ENCODE results near the gene RBFOX2. TPM values are rescaled to one million over a fixed set of nuclear protein-coding genes. Genes with fewer than 3 reads are reported as not detected.
"Not testable (repeated sequence)": the region's sequence is repeated elsewhere in the genome, so short reads cannot be mapped to it uniquely, and the experiment has no call there.

Gene RBFOX2
- total RNA-seq, 5 donors from 2014 or later (not counting 1 experiment from before 2014, with no cell fraction given): 0.73 to 1.5 (median 1.4) TPM

DNA sequence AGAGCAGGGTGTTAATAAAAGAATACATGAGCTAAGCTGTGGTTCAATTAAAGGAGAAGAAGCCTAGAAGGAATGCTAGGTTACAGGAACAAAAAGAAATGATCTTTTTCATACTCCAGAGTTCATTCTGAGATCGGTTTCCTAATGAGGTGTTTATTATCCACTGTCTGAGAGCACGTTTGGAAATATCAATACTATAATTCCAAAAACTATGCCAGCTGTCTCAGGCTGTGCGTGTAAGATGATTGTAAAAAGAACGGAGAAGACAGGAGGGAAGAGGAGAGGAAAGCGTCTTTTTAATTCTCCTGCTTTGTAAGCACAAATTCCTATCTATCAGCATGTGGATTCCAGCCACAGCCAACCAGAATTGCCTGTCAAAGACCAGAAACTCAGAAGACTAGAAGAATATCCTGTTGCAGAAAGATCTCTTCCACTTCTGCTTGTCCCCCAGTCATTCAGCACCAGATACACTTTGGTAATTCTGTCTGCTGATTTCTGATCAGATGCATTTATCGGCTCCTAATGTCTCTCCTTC is 285.2 kb downstream of the RBFOX2 start:
- WGBS (ENCODE audit: insufficient coverage): no CpG with 5 or more reads among the region's 6 CpGs
- POLR2A ChIA-PET: no interaction called here
- Histone ChIP-seq H3K4me1 (ENCODE audit: control insufficient read depth in 1 of 2, extremely low read depth in 1 of 2, insufficient read depth in 2 of 2, low read length in 2 of 2) (no peaks in the 10 kb centered on the region), H3K27ac (ENCODE audit: low read length) (no peak overlapping the region), H3K9me3 (no peaks in the 10 kb centered on the region), H3K36me3 (ENCODE audit: control insufficient read depth in 2 of 2, extremely low read depth in 1 of 2, insufficient read depth in 1 of 2, low read length in 1 of 2) (no peaks in the 10 kb centered on the region), H3K4me3 (ENCODE audit: control insufficient read depth in 1 of 2, extremely low read depth in 1 of 2, low read length in 1 of 2) (no peak overlapping the region), H3K27me3 (replicated peaks in 1 of 2; ENCODE audit: control insufficient read depth in 2 of 2, extremely low read depth in 1 of 2, insufficient read depth in 2 of 2, low read length in 1 of 2) (peaks cover 0 to 2% of the 10 kb centered on the region in 2 experiments)
- Mint-ChIP-seq H3K4me1 (no peaks in the 10 kb centered on the region), H3K4me3 (no peak overlapping the region), H3K27ac (no peak overlapping the region), H3K9me3 (no peaks in the 10 kb centered on the region), H3K27me3 (no peaks in the 10 kb centered on the region), H3K36me3 (no peaks in the 10 kb centered on the region)
- DNase-seq: no peak
- no peak for ATAC-seq (replicated peaks in 1 of 4)
- CTCF ChIA-PET: no interaction called here

DNA sequence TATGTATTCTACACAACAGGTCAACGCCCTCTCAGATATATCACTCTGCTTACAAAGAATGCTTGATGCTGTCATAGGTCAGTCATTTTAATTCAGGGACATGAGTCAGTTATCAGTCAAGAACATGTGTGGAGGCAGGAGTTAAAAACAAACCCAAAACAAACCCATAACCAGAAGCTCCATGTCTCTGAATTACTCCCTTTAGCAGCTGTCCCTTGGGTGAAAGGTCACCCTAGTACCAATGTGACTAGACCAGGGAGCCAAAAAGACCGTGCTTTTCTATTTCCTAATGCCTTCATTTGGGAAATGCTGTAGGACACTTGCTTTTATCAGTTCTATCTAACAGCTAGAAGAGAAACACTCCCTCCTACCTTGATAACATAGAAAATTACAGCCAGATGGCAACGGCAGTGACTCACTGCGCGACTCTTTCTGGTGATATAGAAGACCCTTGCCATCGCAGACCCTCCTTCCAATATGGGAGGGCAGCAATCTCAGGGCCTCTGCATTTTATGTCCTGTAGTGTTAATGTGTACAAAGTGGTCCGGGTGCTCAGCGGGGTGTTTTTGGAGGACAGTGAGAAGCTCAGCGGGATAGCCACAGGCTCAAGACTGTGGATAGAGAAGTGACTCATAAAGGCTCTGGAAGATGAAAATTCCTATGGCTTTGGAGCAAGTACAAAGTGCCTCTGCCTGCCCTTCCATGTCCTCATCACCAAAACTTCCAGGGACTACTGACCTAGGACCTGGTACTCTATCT is 286.1 kb downstream of the RBFOX2 start:
- Mint-ChIP-seq H3K36me3 (no peaks in the 10 kb centered on the region), H3K27ac (no peak overlapping the region), H3K4me3 (no peak overlapping the region), H3K27me3 (peaks cover 0 to 3% of the 10 kb centered on the region in 2 donors), H3K4me1 (no peaks in the 10 kb centered on the region), H3K9me3 (no peaks in the 10 kb centered on the region)
- 90% methylated on average over 3 of the region's 9 CpGs for WGBS (ENCODE audit: insufficient coverage)
- Histone ChIP-seq H3K27me3 (replicated peaks in 1 of 2; ENCODE audit: control insufficient read depth in 2 of 2, extremely low read depth in 1 of 2, insufficient read depth in 2 of 2, low read length in 1 of 2) (peaks cover 0 to 2% of the 10 kb centered on the region in 2 experiments), H3K36me3 (ENCODE audit: control insufficient read depth in 2 of 2, extremely low read depth in 1 of 2, insufficient read depth in 1 of 2, low read length in 1 of 2) (no peaks in the 10 kb centered on the region), H3K9me3 (no peaks in the 10 kb centered on the region), H3K4me3 (ENCODE audit: control insufficient read depth in 1 of 2, extremely low read depth in 1 of 2, low read length in 1 of 2) (no peak overlapping the region), H3K4me1 (ENCODE audit: control insufficient read depth in 1 of 2, extremely low read depth in 1 of 2, insufficient read depth in 2 of 2, low read length in 2 of 2) (no peaks in the 10 kb centered on the region), H3K27ac (ENCODE audit: low read length) (no peak overlapping the region)
- CTCF ChIA-PET: no interaction called here
- POLR2A ChIA-PET: no interaction called here
- ATAC-seq (replicated peaks in 1 of 4): no peak
- DNase-seq: no peak

DNA sequence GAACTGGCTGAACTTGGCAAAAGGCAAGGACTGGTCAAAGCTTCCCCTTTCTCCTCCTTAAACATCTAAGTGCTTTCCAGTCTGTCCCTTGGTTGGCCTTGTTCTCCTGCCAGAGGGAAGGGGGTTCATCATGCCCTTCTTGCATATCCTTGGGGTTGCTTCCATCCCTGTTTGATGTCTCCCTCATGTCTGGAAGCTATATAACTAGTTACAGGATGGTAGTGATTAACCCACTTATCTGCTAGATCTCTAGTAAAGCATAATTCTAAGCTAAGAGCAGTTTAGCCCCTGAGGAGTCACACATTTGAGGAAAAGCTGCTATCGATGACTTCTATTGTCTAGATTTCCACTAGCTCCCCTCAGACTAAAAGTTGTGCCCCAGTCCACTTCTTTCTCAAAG is 288.0 kb downstream of the RBFOX2 start:
- POLR2A ChIA-PET: no interaction called here
- Mint-ChIP-seq H3K9me3 (no peaks in the 10 kb centered on the region), H3K27ac (no peak overlapping the region), H3K4me1 (no peaks in the 10 kb centered on the region), H3K4me3 (no peak overlapping the region), H3K27me3 (peaks cover 0 to 4% of the 10 kb centered on the region in 2 donors), H3K36me3 (no peaks in the 10 kb centered on the region)
- H3K4me1 ChIP-seq (ENCODE audit: control insufficient read depth in 1 of 2, extremely low read depth in 1 of 2, insufficient read depth in 2 of 2, low read length in 2 of 2): no peaks in the 10 kb centered on the region
- H3K9me3 ChIP-seq: no peaks in the 10 kb centered on the region
- H3K27ac ChIP-seq (ENCODE audit: low read length): no peak overlapping the region
- ATAC-seq (replicated peaks in 1 of 4): no peak
- H3K4me3 ChIP-seq (ENCODE audit: control insufficient read depth in 1 of 2, extremely low read depth in 1 of 2, low read length in 1 of 2): no peak overlapping the region
- H3K27me3 ChIP-seq (replicated peaks in 1 of 2; ENCODE audit: control insufficient read depth in 2 of 2, extremely low read depth in 1 of 2, insufficient read depth in 2 of 2, low read length in 1 of 2): peaks cover 0 to 12% of the 10 kb centered on the region in 2 experiments
- H3K36me3 ChIP-seq (ENCODE audit: control insufficient read depth in 2 of 2, extremely low read depth in 1 of 2, insufficient read depth in 1 of 2, low read length in 1 of 2): no peaks in the 10 kb centered on the region
- no peak for DNase-seq
- CTCF ChIA-PET: interaction anchor here in 1 of 2 donors (1.0 kb wide), 1 partner anchor 113 kb away, joined by 4 read pairs; no protein-coding TSS in a partner anchor
- no CpG with 5 or more reads among the region's 1 CpG for WGBS (ENCODE audit: insufficient coverage)

DNA sequence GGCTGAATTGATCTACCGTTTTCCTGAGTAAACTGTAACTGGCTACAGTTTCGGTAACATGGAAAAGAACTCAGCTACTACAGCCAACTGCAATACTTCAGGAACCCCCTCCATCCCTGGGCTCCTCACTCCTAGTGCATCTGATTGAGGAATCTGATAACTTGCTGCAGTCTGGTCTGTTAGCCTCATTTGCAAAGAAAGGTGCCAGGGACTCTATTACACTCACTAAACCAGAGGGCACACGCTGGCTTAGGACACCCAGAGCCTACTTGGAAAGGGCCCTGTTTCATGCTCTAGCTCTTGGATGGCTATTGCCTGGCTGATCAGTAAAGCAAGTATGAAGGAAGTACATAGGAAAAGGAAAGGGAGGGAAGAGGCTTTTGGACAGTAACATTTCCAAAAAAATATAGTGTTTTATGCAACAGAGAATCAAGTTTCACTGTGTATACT is 288.7 kb downstream of the RBFOX2 start:
- no peak overlapping the region for H3K4me3 Mint-ChIP-seq
- no peaks in the 10 kb centered on the region for H3K36me3 Mint-ChIP-seq
- no peak for DNase-seq
- peaks cover 0 to 4% of the 10 kb centered on the region in 2 donors for H3K27me3 Mint-ChIP-seq
- Histone ChIP-seq H3K27ac (ENCODE audit: low read length) (no peak overlapping the region), H3K27me3 (replicated peaks in 1 of 2; ENCODE audit: control insufficient read depth in 2 of 2, extremely low read depth in 1 of 2, insufficient read depth in 2 of 2, low read length in 1 of 2) (peaks cover 0 to 12% of the 10 kb centered on the region in 2 experiments), H3K4me3 (ENCODE audit: control insufficient read depth in 1 of 2, extremely low read depth in 1 of 2, low read length in 1 of 2) (no peak overlapping the region), H3K4me1 (ENCODE audit: control insufficient read depth in 1 of 2, extremely low read depth in 1 of 2, insufficient read depth in 2 of 2, low read length in 2 of 2) (no peaks in the 10 kb centered on the region), H3K36me3 (ENCODE audit: control insufficient read depth in 2 of 2, extremely low read depth in 1 of 2, insufficient read depth in 1 of 2, low read length in 1 of 2) (no peaks in the 10 kb centered on the region), H3K9me3 (no peaks in the 10 kb centered on the region)
- ATAC-seq (replicated peaks in 1 of 4): no peak
- no peaks in the 10 kb centered on the region for H3K9me3 Mint-ChIP-seq
- CTCF ChIA-PET: no interaction called here
- no peaks in the 10 kb centered on the region for H3K4me1 Mint-ChIP-seq
- H3K27ac Mint-ChIP-seq: no peak overlapping the region
- WGBS (ENCODE audit: insufficient coverage): no CpG with 5 or more reads among the region's 3 CpGs
- POLR2A ChIA-PET: interaction anchor here in 1 of 2 donors (0.7 kb wide), 1 partner anchor 10 kb away, joined by 4 read pairs; no protein-coding TSS in a partner anchor

DNA sequence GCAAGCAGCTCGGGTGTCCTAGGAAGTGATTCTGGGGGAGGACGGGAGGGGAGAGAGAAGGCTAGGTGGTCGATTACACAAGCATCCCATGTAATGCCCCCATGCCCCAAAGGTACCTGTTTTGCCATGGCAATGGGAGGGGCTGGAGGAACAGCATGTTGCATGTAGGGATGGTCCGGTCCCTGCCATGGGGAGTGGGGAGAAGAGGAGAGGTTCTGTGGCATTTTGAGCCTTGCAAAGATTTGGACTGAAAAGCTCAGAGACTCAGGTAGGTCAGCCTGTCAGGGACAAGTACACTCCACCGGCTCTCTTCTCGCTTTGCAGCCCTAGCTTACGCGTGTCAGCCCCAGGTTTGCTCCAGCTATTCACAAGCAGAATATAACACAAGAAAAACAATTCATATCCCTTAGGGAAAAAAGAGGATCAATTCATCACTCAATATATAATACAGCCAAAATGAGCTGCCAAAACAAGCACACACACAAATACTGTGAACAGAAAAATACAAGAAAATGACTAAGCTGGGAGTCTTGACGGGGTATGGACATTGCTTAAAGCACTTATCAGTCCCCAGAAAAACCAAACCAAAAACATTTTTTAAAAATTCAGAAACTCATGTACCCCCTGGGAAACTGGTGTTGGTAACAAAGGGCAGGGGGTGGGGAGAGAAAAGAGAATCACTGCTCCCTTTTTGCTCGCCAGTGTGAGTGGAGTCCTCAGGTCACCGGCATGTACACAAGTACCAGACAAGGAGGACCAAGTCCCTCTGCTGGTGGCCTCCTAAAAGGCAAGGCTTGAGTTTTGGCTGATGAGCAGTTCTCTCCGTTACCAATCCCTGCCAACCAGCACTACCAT is 289.3 kb downstream of the RBFOX2 start:
- H3K4me1 Mint-ChIP-seq: no peaks in the 10 kb centered on the region
- WGBS (ENCODE audit: insufficient coverage): 89% methylated on average over 8 of the region's 12 CpGs
- H3K27ac Mint-ChIP-seq: no peak overlapping the region
- Histone ChIP-seq H3K4me1 (ENCODE audit: control insufficient read depth in 1 of 2, extremely low read depth in 1 of 2, insufficient read depth in 2 of 2, low read length in 2 of 2) (no peaks in the 10 kb centered on the region), H3K36me3 (ENCODE audit: control insufficient read depth in 2 of 2, extremely low read depth in 1 of 2, insufficient read depth in 1 of 2, low read length in 1 of 2) (no peaks in the 10 kb centered on the region), H3K9me3 (no peaks in the 10 kb centered on the region), H3K27me3 (replicated peaks in 1 of 2; ENCODE audit: control insufficient read depth in 2 of 2, extremely low read depth in 1 of 2, insufficient read depth in 2 of 2, low read length in 1 of 2) (peaks cover 0 to 14% of the 10 kb centered on the region in 2 experiments), H3K4me3 (ENCODE audit: control insufficient read depth in 1 of 2, extremely low read depth in 1 of 2, low read length in 1 of 2) (no peak overlapping the region), H3K27ac (ENCODE audit: low read length) (no peak overlapping the region)
- no peak overlapping the region for H3K4me3 Mint-ChIP-seq
- DNase-seq (peak in 7 of 35 experiments; percentile 3 to 35 (median 9)), ATAC-seq (replicated peaks in 1 of 4) (no peak)
- H3K36me3 Mint-ChIP-seq: no peaks in the 10 kb centered on the region
- no peaks in the 10 kb centered on the region for H3K9me3 Mint-ChIP-seq
- CTCF ChIA-PET: no interaction called here
- POLR2A ChIA-PET: interaction anchor here in 1 of 2 donors (0.7 kb wide), 1 partner anchor 11 kb away, joined by 4 read pairs; no protein-coding TSS in a partner anchor
- peaks cover 0 to 4% of the 10 kb centered on the region in 2 donors for H3K27me3 Mint-ChIP-seq

DNA sequence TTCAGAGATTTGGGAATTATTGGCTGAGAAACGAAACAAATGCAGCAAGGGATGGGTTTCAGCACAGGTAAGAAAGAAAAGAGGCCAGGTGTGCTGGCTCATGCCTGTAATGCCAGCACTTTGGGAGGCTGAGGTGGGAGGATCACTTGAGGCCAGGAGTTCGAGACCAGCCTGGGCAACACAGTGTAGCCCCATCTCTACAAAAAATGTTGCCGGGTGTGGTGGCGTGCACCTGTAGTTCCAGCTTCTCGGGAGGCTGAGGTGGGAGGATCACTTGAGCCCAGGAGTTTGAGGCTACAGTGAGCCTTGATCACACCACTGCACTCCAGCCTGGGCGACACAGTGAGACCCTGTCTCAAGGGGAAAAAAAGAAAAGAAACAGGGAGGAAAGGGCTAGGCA is 290.7 kb downstream of the RBFOX2 start:
- H3K36me3 ChIP-seq (ENCODE audit: control insufficient read depth in 2 of 2, extremely low read depth in 1 of 2, insufficient read depth in 1 of 2, low read length in 1 of 2); H3K4me3 Mint-ChIP-seq; H3K4me1 Mint-ChIP-seq; H3K27me3 Mint-ChIP-seq; ATAC-seq (replicated peaks in 1 of 4); H3K4me1 ChIP-seq (ENCODE audit: control insufficient read depth in 1 of 2, extremely low read depth in 1 of 2, insufficient read depth in 2 of 2, low read length in 2 of 2); CTCF ChIA-PET; POLR2A ChIA-PET; H3K27ac ChIP-seq (ENCODE audit: low read length); DNase-seq; H3K36me3 Mint-ChIP-seq; H3K4me3 ChIP-seq (ENCODE audit: control insufficient read depth in 1 of 2, extremely low read depth in 1 of 2, low read length in 1 of 2); H3K9me3 Mint-ChIP-seq; H3K9me3 ChIP-seq; H3K27ac Mint-ChIP-seq: not testable (repeated sequence)
- WGBS (ENCODE audit: insufficient coverage): 86% methylated on average over 3 of the region's 6 CpGs
- peaks cover 0 to 14% of the 10 kb centered on the region in 2 experiments for H3K27me3 ChIP-seq (replicated peaks in 1 of 2; ENCODE audit: control insufficient read depth in 2 of 2, extremely low read depth in 1 of 2, insufficient read depth in 2 of 2, low read length in 1 of 2)

All from T-cell (primary cell).